Sciatic nerve (tissue), 2 donors: ENCODE results near the gene SYNM. TPM values are rescaled to one million over a fixed set of nuclear protein-coding genes. Genes with fewer than 3 reads are reported as not detected.
A peak's percentile ranks its signal among the peaks of the same experiment; 100 is the strongest.

Experiments used
- ATAC-seq: fragments of 200-7000 bp; cut with Tn5 transposase; one replicate; pipeline ENCODE4 v1.9.1; 2020; ENCODE audit warnings: mild to moderate bottlenecking, moderate library complexity
- DNase-seq: peaks from one replicate; pipeline ENCODE4 v3.0.0-alpha.2; 2020; ENCODE audit warnings: low spot score
- intact Hi-C: fragments of 100-400 bp; cut with DNase I; formaldehyde crosslinking; loops from one replicate; pipeline ENCODE4 v1.14.2; 2022
- total RNA-seq: library from RNA; stranded (reverse); fragmentation: NEBNext Ultra II Directional; extraction: Animal tissue kit (Norgen Biotek cat#: 25700); gene quantifications from one replicate; pipeline ENCODE4 v1.2.1, GENCODE V29; 2021
- donor health status: DM: no; HTN: no; CAD: no.
- donor health status: DM: no; HTN: no; CAD: no.

Gene SYNM
- total RNA-seq, 1 donor from 2014 or later: 33.7 TPM

DNA sequence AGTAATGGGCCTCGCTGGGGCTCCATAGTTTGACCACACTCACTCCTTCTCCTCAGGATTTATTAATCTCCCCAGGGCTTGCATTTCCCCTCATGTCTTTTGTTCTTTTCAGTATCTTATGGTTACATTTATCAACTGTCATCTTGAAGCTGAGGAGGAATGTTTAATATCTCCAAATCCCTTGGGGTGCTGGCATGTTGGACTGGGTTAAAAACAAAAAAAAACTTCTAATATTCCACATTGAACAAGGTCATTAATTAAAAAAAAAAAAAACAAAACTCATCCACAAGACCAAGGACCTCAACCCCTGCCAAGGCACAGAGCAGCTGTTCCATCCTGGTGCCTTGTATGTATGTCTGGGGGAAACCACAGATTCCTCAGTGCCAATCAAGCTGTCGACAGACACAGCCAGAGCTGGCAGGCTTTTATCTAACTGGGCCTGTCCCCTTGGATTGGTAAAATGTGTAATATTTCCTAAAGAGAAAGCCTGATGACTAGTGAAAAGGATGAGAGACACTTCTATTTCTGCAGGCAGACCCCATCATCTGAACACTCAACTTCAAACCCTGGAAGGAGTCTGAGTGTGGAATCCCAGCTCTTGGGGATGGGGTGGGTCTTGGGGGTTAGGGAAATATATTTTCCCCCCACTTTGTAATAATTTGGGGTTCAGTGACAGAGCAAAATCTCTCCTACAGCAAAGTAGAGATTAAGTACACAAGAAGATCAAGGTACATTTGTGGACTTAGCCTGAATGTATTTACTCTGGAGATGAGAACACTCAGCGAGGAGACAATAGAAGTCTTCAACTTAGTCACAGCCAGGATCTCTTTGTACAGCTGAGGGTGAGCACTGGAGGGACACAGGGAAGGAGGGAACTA lies 75.4 kb downstream of the SYNM start:
- no peak for DNase-seq
- ATAC-seq: no peak
- intact Hi-C loops: no loop called here

DNA sequence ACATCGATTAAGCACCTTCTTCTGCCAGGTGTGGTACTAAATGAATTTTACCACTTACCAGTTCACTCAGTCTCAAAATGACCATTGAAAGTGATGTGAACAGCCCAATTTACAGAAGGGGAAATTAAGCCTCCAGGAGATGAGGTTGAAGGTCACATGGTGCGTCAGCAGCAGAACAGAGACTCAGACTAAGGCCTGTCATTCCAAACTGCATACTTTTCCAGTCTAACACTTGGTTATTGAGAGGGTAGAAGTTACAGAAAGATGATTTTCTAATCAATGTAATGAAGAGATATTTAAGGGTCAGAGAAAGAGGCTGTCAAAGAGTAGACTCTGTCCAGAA lies 76.1 kb downstream of the SYNM start:
- intact Hi-C loops: no loop called here
- DNase-seq (no peak), ATAC-seq (no peak)

DNA sequence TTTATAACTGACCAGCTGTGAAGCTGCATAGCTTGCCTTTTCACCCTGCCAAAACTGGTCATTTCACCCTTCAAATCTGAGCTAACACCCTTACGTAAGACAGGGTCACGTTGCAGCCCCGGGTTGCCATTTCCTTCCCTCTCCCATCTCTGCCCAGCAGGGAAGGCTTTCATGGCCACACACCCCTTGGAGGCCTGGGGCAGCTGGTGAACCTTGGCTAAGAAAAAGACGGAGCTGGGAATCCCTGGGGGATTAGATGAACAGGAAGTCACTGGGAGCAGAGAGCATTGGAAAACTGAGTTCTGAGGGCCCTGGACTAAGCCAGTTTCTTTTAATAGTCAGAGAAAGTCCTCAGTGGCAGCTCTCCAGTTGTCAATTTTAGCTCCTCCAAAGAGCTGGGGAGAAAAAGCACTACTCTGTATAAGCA lies 76.7 kb downstream of the SYNM start:
- ATAC-seq (peak; percentile 91), DNase-seq (peak; percentile 70)
- intact Hi-C loops: no loop called here

DNA sequence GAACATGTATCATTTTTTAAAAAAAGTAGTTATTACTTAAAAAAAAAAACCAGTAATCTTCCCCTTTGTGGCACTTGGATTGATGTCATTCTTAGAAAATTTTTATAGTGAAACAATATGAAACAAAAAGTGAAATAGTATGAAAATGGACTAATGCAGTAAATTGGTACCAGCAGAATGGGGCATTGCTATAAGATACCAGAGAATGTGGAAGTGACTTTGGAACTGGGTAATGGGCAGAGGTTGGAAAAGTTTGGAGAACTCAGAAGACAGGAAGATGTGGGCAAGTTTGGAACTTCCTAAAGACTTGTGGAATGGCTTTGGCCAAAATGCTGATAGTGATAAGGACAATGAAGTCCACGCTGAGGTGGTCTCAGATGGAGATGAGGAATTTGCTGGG lies 77.9 kb downstream of the SYNM start:
- ATAC-seq (no peak), DNase-seq (no peak)
- intact Hi-C loops: no loop called here

Other genes with a start within 250 kb of the SYNM start
- not detected for gene PGPEP1L, start 97.3 kb upstream of the SYNM start, total RNA-seq
- 26.7 TPM for gene TTC23, start 144.5 kb downstream of the SYNM start, total RNA-seq
- 24.6 TPM for gene LRRC28, start 146.4 kb downstream of the SYNM start, total RNA-seq